Cortex of kidney (tissue), 1 donor: ENCODE measurements around the gene MFN1.
"Not testable (repeated sequence)": the region's sequence is repeated elsewhere in the genome, so short reads cannot be mapped to it uniquely, and the experiment has no call there.

ENCODE experiments used
- DNase-seq: peaks from one replicate; lab custom pipeline; 2025; lab: John Stamatoyannopoulos, UW

MFN1 gene

DNA sequence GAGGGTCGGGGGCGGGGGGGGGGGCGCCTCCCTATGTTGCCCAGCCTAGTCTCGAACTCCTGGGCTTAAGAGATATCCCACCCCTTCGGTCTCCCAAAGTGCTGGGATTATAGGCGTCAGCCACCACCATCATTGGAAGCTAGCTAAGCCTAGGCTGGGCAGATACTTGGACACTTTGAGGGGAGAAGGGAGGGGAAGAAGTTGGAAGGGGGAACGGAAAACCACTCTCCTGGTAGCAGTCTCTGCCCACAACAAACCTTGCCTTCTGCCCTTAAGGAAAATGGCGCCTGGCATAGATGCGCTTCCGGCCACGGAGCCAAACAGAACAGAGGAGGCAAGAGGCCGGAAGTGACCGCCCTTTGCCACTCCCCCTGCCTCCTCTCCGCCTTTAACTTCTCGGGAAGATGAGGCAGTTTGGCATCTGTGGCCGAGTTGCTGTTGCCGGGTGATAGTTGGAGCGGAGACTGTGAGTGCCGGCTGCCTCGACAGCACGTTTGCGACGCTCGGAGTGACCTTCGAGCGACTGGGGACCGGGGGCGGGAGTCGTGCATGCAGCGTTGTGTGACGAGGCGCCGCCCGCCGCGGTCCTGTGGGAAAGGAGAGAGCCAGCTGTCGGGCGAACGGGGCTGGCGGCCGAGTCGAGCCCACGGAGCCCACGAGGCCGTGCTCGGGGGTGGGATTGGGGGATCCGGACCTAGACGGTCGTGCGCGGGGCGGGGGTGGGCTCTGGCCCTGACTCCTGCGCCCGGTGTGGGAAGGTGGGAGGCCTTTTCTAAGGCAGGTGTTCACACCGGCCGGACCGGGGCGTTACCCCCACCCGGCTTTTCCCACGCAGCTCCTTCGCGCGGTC, at the start of gene MFN1:
Gene MFN1, plus strand, starts transcription at position 365 of the 850 bp plus-strand sequence. CDS start 1,143 bp downstream, outside the sequence.
- DNase-seq, result peak; percentile 21

- no peak for DNase-seq
Measured at GRCh38 chr3:179297971-179298725, 49.4 kb upstream of the MFN1 start.

DNA sequence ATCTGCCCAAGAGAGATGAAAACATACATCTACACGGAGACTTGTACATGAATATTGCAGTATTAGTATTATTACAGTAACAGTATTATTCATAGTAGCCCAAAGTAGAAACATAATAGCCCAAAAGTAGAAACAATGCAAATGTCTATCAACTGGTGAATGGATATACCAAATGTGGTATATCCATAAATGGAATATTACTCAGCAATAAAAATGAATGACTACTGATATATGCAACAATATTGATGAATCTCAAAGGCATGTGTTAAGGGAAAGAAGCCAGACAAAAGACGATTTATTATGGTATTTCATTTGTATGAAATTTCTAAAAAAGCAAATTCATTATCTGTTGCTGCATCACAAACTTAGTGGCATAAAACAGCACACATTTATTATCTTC, 48.2 kb upstream of the MFN1 start:
- DNase-seq, result no peak

DNA sequence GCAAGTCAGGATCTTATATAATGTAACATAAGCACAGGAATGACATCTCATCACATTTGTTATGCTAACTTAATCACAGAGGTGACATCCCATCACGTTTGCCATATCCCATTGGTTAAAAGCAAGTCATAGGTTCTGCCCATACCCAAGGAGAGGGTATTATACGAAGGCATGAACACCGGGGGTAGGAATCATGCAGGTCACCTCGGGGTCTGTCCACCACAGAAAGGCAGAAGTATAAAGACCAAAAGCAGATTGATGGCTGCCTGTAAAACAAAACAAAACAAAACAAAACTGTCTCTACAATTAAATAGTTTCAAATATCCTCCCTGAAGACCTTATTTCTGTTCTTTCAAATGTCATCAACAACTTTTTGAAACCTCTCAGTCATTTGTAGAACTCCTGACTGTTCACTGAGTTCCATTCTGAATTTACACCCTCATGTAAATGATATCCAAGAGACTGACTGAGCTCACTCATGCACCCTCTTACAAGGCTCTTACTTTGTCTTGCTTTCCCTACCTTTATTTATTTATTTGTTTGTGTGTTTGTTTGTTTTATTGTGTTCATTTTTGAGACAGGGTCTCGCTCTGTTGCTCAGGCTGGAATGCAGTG, 47.4 kb upstream of the MFN1 start:
- no peak for DNase-seq

DNA sequence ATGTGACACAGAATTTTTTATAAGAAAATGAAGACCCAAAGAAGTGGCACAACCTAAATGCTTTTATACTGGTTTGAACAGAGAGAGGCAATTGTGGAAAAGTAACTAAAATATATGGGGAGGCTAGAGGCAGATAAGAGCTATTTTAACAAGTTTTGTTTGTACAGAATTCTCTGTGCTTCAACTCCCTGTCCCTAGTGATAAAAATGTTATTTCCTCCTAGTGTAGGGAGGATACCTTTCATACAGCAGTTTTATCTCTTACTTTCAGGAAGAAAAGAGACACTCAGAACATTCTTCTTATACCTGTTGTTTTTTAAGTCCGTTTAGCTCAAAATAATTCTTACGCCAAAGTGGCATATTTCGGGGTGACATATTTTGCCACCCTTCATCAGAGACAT, 45.9 kb upstream of the MFN1 start:
- no peak for DNase-seq

DNA sequence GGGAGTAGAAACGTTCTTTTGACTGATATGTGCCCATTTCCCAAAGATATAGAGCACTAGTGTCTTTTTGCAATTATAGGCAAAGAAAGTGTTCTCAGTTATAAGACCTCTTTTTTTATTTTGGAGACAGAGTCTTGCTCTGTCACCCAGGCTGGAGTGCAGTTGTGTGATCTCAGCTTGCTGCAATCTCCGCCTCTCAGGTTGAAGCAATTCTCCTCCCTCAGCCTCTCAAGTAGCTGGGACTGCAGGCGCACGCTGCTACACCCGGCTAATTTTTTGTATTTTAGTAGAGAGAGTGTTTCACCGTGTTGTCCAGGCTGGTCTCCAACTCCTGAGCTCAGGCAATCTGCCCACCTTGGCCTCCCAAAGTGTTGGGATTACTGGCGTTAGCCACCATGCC, 45.4 kb upstream of the MFN1 start:
- no peak for DNase-seq

GRCh38 chr3:179304605-179305004, 42.9 kb upstream of the MFN1 start:
- no peak for DNase-seq

DNA sequence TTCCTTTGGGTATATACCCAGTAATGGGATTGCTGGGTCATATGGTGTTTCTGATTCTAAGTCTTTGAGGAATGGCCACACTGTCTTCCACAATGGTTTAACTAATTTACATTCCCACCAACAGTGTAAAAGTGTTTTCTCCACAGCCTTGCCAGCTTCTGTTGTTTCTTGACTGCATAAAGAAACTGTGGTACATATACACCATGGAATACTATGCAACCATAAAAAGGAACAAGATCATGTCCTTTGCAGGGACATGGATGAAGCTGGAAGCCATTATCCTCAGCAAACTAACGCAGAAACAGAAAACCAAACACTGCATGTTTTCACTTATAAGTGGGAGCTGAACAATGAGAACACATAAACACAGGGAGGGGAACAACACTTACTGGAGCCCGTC, 40.1 kb upstream of the MFN1 start:
- not testable (repeated sequence) for DNase-seq

- DNase-seq, result no peak
Measured at GRCh38 chr3:179308001-179308400, 39.5 kb upstream of the MFN1 start.

GRCh38 chr3:179309225-179310078, 38.1 kb upstream of the MFN1 start:
- DNase-seq, result no peak

DNA sequence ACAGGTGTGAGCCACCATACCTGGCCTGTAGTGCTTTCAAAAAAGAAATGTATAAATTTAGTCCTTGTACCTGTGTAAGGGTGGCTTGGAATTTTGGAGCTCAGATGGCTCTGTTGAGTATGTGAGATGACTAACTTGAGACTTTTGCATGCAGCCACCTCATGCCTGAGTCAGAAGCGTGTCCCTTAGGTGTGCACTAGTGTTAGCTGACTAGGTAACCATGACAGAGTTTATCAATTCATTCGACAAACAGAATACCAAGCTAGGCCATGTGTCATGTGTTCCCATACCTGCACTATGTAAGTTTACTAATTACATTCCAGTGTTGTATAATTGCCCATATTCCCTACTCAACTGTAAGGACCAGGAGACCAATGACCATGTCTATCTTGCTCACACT, 28.6 kb upstream of the MFN1 start:
- DNase-seq, result no peak

DNA sequence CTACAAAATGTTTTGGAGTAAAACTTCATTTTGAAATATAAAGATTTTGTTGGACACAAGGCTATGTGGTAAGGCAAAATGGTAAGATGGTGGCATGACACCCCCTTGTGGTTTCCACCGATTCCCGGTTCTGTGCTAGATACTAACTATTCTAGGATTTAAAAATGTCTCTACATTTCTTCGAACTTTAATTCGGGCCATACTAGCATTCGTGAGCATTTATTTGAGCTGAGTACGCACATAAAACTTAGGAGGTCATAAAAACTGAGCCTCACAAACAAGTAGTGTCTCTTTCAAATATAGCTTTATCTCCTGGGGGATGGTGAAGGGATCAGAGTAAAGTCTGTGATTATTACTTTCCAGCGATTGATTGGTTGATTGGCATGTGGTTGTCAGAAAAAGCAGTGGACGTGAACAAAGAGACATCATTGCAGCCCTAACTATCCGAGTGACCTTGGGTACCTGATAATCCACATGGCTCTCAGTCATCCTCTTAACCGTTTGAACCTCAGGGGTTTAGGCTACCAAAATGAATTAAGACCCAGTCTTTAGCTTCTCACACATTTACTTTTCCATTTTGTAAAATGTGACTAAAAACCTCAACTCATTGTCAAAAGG, 25.7 kb upstream of the MFN1 start:
- DNase-seq, result no peak

- DNase-seq, result no peak
Measured at GRCh38 chr3:179322286-179323196, 25.0 kb upstream of the MFN1 start, which contains the start of gene ZNF639. TSS of gene ZNF639 (plus strand) at chr3:179323031. CDS start at chr3:179328294, 5,263 bp downstream.

- DNase-seq, result no peak
Measured at GRCh38 chr3:179323197-179324110, 24.1 kb upstream of the MFN1 start.

DNA sequence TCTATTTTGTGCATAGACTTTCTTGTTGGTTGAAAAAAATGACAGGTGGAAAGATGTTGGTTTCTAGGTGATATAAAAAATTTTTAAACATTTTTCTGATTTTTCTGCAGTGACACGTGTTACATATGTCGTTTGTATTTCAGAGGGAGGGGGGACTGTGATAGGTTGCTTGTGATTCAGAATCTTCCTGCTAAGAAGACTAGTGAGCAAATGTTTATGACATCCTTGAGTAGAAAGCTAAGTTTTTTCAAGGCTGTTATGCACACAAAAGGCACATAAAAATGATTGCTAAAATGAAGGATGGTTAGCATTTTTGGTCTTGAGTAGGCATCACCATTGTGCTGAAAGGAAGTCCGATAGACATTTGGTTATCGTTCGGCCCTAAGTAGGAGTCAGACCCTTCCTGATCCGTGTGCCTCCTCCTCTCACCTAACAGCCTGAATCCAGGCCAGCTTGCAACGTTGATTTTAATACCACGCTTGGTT, 23.2 kb upstream of the MFN1 start:
- DNase-seq, result no peak

- DNase-seq, result no peak
Measured at GRCh38 chr3:179330438-179330837, 17.1 kb upstream of the MFN1 start.

GRCh38 chr3:179332240-179332639, 15.3 kb upstream of the MFN1 start:
- DNase-seq, result no peak

- no peak for DNase-seq
Measured at GRCh38 chr3:179333084-179333483, 14.4 kb upstream of the MFN1 start.

DNA sequence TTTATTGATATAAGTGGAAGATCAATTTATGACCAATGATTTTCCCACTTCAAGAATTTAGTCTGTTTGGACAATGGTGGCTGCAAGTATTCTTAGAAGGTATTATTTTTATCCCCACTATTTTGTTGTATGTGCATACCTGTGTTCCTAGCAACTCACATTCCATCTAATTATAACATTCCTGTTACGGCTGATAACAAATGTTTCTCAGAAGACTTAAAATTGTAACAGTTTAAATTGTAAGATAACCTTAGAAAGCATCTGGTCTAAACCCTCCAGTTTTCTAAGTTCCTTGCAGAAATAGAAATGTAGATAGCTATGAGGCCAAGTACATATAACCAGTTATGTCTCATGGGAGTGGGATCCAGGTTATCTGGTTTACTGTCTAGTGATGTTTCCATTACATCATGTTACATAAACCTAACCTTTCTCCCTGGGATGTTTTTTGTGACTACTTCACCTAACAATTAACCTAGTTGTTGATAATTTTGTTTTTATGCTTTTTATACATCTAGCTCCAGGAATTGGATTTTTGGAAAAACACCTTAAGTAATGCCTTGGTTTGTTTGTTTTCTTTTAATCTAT, 11.1 kb upstream of the MFN1 start:
- DNase-seq, result no peak
